SH-SY5Y (cell line): ENCODE measurements around the gene MLC1.

ENCODE experiments used
- GATA2 ChIP-seq: IDR thresholded peaks from 2 replicates; pipeline ENCODE4 v1.6.1; 2011; ENCODE audit warnings: mild to moderate bottlenecking, low read depth, low read length
- GATA3 ChIP-seq: IDR thresholded peaks from 2 replicates; pipeline ENCODE4 v1.6.1; 2011; ENCODE audit warnings: low read depth, mild to moderate bottlenecking, low read length, moderate library complexity

DNA sequence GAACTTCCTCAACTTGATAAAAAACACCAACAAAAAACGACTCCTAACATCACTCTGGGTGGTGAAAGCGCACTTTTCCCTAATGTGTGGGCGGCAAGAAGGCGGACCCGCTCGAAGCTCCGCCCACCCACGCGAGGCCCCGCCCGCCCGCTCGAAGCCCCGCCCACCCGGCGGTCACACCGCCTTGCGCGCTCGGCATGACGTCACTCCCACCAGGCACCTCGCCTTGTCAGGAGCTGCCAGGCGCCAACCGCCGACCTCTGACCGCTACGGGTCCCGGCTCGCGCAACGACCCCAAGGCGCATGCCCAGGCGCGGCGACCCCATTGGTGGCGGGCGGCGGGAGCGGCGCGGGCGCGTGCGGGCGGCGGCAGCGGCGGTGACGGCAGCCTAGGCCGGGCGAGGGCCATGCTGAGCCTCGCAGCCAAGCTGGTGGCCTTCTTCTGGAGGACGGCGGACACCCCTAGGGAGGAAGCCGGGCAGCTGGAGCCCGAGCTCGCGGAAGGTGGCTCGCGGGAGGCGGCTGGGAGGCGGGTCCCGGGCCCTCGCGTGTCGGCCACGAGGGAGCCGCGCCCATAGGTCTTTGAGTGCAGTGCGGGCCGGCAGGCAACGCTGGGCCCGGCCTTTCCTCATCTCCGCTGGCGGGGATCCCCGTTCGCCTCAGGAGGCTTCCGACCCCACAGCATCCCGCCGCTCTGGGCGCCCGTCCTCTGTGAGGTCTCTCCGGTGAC, 4.6 kb upstream of the MLC1 start, which contains the start of gene MOV10L1:
- no peak for TF ChIP-seq GATA2
- TF ChIP-seq GATA3: no peak
